Vagina (tissue), 2 donors: Measurements from ENCODE around the gene ITIH2. TPM values are rescaled to one million over a fixed set of nuclear protein-coding genes. Genes with fewer than 3 reads are reported as not detected.
"Not testable (repeated sequence)": the region's sequence is repeated elsewhere in the genome, so short reads cannot be mapped to it uniquely, and the experiment has no call there.

Experiments used
- DNase-seq, 2 donors: peaks; one replicate each; pipeline ENCODE4 v3.0.0-alpha.2; 2017; ENCODE audit errors: extremely low spot score in 2 of 2
- H3K27ac ChIP-seq: fragments of 200-600 bp; sonication (generic); one replicate; pipeline ENCODE4 v1.5.1; 2019
- H3K27me3 ChIP-seq: fragments of 200-600 bp; sonication (generic); one replicate; pipeline ENCODE4 v1.5.1; 2019
- H3K36me3 ChIP-seq, 2 donors: fragments of 200-600 bp; sonication (generic); one replicate each; pipeline ENCODE4 v1.5.1; 2017 to 2019
- H3K4me1 ChIP-seq: fragments of 200-600 bp; sonication (generic); one replicate; pipeline ENCODE4 v1.5.1; 2019
- H3K4me3 ChIP-seq, 2 donors: fragments of 200-600 bp; sonication (generic); 1 replicate in 1 of 2; 2 replicates in 1 of 2; pipeline ENCODE4 v1.5.1; 2016 to 2019
- H3K9me3 ChIP-seq: fragments of 200-600 bp; sonication (generic); one replicate; pipeline ENCODE4 v1.5.1; 2019
- POLR2A ChIP-seq, 2 donors: fragments of 450-650 bp; IDR thresholded peaks; one replicate each; pipeline ENCODE4 v1.6.1; 2017; ENCODE audit warnings: antibody characterized with exemption in 2 of 2, mild to moderate bottlenecking in 2 of 2, moderate library complexity in 2 of 2
- POLR2AphosphoS5 ChIP-seq, 2 donors: sonication (generic); formaldehyde crosslinking; IDR thresholded peaks; one replicate each; pipeline ENCODE4 v1.9.0; 2017; ENCODE audit warnings: antibody characterized with exemption in 2 of 2, mild to moderate bottlenecking in 2 of 2, low read depth in 1 of 2; ENCODE audit not compliant: insufficient read depth in 1 of 2
- intact Hi-C: fragments of 100-400 bp; cut with DNase I; formaldehyde crosslinking; loops from one replicate; pipeline ENCODE4 v1.15.1; 2023
- total RNA-seq: library from RNA; depleted of rRNA; stranded (reverse); fragments of >200 nt; gene quantifications from one replicate; pipeline ENCODE4 v1.2.3, GENCODE V29; 2016
- TF ChIP-seq, protein P1 (sequence below), 3 experiments: fragments of 450-650 bp in 2 of 3; fragments of 200-600 bp in 1 of 3; sonication (generic) in 1 of 3; IDR thresholded peaks; one replicate each; pipeline ENCODE4 v1.5.1; 2017 to 2019; ENCODE audit warnings: antibody characterized with exemption in 3 of 3, mild to moderate bottlenecking in 2 of 3, moderate library complexity in 2 of 3

Gene ITIH2
- total RNA-seq, 1 donor from 2014 or later: not detected

DNA sequence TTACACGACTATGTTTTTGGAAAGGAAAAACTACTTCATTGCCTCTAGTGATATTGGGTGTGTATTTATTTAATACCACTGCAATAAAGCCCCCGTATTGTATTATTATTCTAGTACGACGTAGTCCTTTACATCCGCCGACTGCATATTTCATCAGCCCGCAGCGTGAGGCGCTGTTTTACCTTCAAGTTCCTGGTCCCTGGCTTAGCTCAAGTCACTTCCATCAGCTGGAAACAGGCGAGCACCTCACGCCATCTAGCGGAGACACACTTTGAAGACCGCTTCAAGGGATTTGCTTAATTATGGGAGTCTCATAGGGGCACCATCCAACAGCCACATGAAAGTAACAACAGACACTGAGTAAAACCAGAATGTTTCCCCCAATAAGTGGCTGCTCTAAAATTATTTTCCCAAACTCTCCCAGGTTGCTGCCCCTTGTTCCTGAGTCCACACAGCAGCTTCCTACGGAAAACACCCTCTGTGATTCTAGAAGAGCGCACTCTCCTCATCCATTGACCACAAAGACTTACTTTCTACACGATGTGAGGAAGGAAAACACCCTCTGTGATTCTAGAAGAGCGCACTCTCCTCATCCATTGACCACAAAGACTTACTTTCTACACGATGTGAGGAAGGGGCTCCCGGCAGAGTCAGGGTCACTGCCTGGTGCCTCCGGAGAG, 15.7 kb upstream of the ITIH2 start:
- TF ChIP-seq POLR2A (IDR thresholded peaks at IDR 0.05): no peak
- TF ChIP-seq, protein P1, sequence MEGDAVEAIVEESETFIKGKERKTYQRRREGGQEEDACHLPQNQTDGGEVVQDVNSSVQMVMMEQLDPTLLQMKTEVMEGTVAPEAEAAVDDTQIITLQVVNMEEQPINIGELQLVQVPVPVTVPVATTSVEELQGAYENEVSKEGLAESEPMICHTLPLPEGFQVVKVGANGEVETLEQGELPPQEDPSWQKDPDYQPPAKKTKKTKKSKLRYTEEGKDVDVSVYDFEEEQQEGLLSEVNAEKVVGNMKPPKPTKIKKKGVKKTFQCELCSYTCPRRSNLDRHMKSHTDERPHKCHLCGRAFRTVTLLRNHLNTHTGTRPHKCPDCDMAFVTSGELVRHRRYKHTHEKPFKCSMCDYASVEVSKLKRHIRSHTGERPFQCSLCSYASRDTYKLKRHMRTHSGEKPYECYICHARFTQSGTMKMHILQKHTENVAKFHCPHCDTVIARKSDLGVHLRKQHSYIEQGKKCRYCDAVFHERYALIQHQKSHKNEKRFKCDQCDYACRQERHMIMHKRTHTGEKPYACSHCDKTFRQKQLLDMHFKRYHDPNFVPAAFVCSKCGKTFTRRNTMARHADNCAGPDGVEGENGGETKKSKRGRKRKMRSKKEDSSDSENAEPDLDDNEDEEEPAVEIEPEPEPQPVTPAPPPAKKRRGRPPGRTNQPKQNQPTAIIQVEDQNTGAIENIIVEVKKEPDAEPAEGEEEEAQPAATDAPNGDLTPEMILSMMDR (IDR thresholded peaks at IDR 0.05): peak; percentile 81 to 95 (median 84)
- Histone ChIP-seq H3K4me3 (no peak overlapping the region), H3K27ac (no peak overlapping the region), H3K4me1 (no peaks in the 10 kb centered on the region), H3K36me3 (no peaks in the 10 kb centered on the region), H3K27me3 (no peaks in the 10 kb centered on the region), H3K9me3 (no peaks in the 10 kb centered on the region)
- DNase-seq: no peak
- intact Hi-C loops: loop anchor here (2.0 kb wide), 1 partner anchor 163 kb away; no protein-coding TSS in a partner anchor

DNA sequence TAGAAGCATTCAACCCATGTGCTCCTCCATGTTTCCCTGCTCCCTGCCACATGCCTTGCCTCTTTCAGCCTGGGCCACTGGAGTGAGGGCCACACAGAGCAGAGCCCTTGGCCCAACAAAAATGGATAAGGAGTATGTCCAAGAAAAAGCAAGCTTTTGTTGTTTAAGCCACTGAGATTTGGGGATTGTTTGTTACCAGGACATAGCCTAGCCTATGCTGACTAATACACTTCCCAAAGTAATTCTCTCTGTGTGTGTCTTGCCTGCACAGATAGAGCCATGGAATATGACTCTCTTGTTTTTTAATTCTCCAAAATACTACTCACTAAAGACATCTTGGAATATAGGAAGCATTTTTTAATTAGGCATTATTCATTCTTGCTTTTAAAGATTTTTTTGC, 13.5 kb upstream of the ITIH2 start:
- TF ChIP-seq, protein P1 (IDR thresholded peaks at IDR 0.05): no peak
- TF ChIP-seq POLR2A (IDR thresholded peaks at IDR 0.05): no peak
- TF ChIP-seq POLR2AphosphoS5 (IDR thresholded peaks at IDR 0.05; ENCODE audit: insufficient read depth in 1 of 2, low read depth in 1 of 2): no peak
- DNase-seq: no peak
- no peaks in the 10 kb centered on the region for H3K27me3 ChIP-seq
- no peak overlapping the region for H3K27ac ChIP-seq
- H3K4me3 ChIP-seq: no peak overlapping the region
- intact Hi-C loops: no loop called here
- H3K9me3 ChIP-seq: peaks cover 3% of the 10 kb centered on the region
- H3K36me3 ChIP-seq: no peaks in the 10 kb centered on the region
- H3K4me1 ChIP-seq: no peaks in the 10 kb centered on the region

- H3K9me3 ChIP-seq, H3K27ac ChIP-seq, H3K4me1 ChIP-seq, intact Hi-C loops, H3K4me3 ChIP-seq, H3K27me3 ChIP-seq, DNase-seq, H3K36me3 ChIP-seq: not testable (repeated sequence)
Measured at GRCh38 chr10:7690885-7691597, 12.1 kb upstream of the ITIH2 start.

DNA sequence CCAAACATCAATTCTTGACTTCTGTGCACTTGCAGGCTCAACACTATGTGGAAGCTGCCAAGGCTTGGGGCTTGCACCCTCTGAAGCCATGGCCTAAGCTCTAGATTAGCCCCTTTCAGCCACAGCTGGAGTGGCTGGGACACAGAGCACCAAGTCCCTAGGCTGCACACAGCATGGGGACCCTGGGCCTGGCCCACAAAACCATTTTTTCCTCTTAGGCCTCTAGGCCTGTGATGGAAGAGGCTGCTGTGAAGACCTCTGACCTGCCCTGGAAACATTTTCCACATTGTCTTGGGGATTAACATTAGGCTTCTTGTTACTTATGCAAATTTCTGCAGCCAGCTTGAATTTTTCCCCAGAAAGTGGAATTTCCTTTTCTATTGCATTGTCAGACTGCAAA, 10.7 kb upstream of the ITIH2 start:
- H3K4me1 ChIP-seq, DNase-seq, intact Hi-C loops, H3K4me3 ChIP-seq, H3K27me3 ChIP-seq, H3K27ac ChIP-seq, H3K9me3 ChIP-seq, H3K36me3 ChIP-seq: not testable (repeated sequence)

DNA sequence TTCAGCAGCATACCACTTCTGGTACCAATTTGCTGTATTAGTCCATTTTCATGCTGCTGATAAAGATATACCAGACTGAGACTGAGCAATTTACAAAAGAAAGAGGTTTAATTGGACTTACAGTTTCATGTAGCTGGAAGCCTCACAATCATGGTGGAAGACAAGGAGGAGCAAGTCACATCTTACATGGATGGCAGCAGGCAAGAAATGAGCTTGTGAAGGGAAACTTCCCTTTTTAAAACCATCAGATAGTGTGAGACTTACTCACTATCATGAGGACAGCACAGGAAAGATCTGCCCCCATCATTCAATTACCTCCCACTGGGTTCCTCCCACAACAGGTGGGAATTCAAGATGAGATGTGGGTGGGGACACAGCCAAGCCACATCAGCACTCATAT, 9.9 kb upstream of the ITIH2 start:
- H3K4me1 ChIP-seq, DNase-seq, H3K27me3 ChIP-seq, H3K27ac ChIP-seq, H3K9me3 ChIP-seq, H3K36me3 ChIP-seq, intact Hi-C loops, H3K4me3 ChIP-seq: not testable (repeated sequence)

DNA sequence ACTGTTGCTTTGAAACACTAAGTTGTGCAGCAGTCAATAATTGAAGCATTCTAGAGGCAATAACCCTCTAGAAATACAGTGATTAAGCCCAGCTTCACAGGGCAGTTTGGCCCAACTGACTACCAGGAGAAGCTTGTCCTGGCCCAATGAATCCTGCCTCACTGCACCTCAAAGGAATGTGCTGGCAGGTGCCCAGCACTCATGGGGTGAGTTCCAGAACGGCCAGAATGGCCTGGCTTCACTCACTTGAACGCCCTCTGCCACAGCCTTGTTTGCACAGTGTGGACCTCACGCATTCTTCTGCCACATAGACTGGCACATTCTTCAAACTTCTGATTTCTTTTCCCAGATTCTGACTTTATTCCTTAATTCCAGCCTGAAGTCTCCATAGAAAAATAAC, 6.6 kb upstream of the ITIH2 start:
- no peak for DNase-seq
- Histone ChIP-seq H3K36me3 (no peaks in the 10 kb centered on the region), H3K4me3 (no peak overlapping the region), H3K9me3 (peaks cover 3% of the 10 kb centered on the region), H3K27me3 (no peaks in the 10 kb centered on the region), H3K27ac (no peak overlapping the region), H3K4me1 (no peaks in the 10 kb centered on the region)
- TF ChIP-seq, protein P1 (IDR thresholded peaks at IDR 0.05): no peak
- intact Hi-C loops: no loop called here
